Ectodermal cell (in vitro differentiated cells): Measurements from ENCODE around the gene BAG1.

Source experiments
- H3K27ac ChIP-seq: 2 replicates; pipeline ENCODE4 v1.7.0; 2013; ENCODE audit warnings: mild to moderate bottlenecking, low read depth, low read length; ENCODE audit not compliant: insufficient read depth, poor library complexity, severe bottlenecking
- H3K27me3 ChIP-seq: 2 replicates; pipeline ENCODE4 v1.7.0; 2013; ENCODE audit warnings: mild to moderate bottlenecking, low read length; ENCODE audit not compliant: insufficient read depth, control insufficient read depth, poor library complexity, severe bottlenecking
- H3K36me3 ChIP-seq: one replicate; pipeline ENCODE4 v1.7.0; 2013; ENCODE audit warnings: low read length; ENCODE audit not compliant: control insufficient read depth, insufficient read depth
- H3K4me1 ChIP-seq: one replicate; pipeline ENCODE4 v1.7.0; 2013; ENCODE audit warnings: low read length; ENCODE audit not compliant: control insufficient read depth, insufficient read depth
- H3K4me3 ChIP-seq: 2 replicates; pipeline ENCODE4 v1.7.0; 2013; ENCODE audit warnings: low read depth, low read length, control low read depth; ENCODE audit not compliant: insufficient read depth
- H3K9me3 ChIP-seq: 2 replicates; pipeline ENCODE4 v1.7.0; 2013; ENCODE audit warnings: mild to moderate bottlenecking, low read length, moderate library complexity; ENCODE audit not compliant: control insufficient read depth
- WGBS, 2 experiments: methylation state at CpG; one replicate each; pipeline ENCODE4 v1.1.7; 2013; ENCODE audit warnings: missing lambda C conversion rate in 2 of 2; 5-methylcytosine and 5-hydroxymethylcytosine counted together

BAG1 gene

GRCh38 chr9:33263131-33264002, 1.1 kb downstream of the BAG1 start:
- WGBS, 2 experiments: 9% methylated on average over 25 of the region's 25 CpGs
- Histone ChIP-seq H3K27ac (no peak overlapping the region), H3K9me3 (no peaks in the 10 kb centered on the region), H3K4me1 (peaks cover 7% of the 10 kb centered on the region), H3K27me3 (no peaks in the 10 kb centered on the region), H3K4me3 (peak overlapping the region; percentile 62), H3K36me3 (peaks cover 47% of the 10 kb centered on the region)

DNA sequence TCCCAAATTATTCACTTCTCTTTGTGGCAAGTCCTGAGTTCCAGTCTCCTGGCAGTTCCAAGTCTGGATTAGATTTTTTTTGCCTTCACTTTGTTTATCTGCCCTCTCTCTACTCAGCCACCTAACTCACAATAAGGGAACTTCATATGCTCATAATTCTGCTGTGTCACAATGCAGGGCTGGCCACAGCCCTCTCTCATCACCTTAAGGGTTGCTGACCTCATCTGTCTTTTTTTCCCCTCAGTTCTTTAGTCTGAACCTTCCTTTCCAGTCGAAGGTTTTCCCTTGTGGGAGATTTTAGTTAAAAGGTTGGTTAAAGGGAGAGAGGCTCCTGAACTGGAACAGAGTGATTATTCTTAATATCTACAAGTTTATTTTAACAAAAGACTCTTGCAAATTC, 4.1 kb downstream of the BAG1 start:
- 100% methylated on average over 1 of the region's 1 CpG; no CpG with 5 or more reads in 1 of the 2 experiments for WGBS, 2 experiments
- Histone ChIP-seq H3K4me1 (peaks cover under 1% of the 10 kb centered on the region), H3K36me3 (peaks cover 56% of the 10 kb centered on the region)

GRCh38 chr9:33257276-33257675, 7.2 kb downstream of the BAG1 start:
- Histone ChIP-seq H3K27me3 (no peaks in the 10 kb centered on the region), H3K36me3 (peaks cover 66% of the 10 kb centered on the region), H3K4me1 (no peaks in the 10 kb centered on the region), H3K4me3 (no peak overlapping the region), H3K9me3 (no peaks in the 10 kb centered on the region), H3K27ac (no peak overlapping the region)
- WGBS, 2 experiments: 94 to 96% methylated on average over 3 of the region's 4 CpGs

More for the DNA sequence above, 4.1 kb downstream of the BAG1 start:
- no peaks in the 10 kb centered on the region for H3K9me3 ChIP-seq
- H3K4me3 ChIP-seq: no peak overlapping the region
- no peak overlapping the region for H3K27ac ChIP-seq
- H3K27me3 ChIP-seq: no peaks in the 10 kb centered on the region

DNA sequence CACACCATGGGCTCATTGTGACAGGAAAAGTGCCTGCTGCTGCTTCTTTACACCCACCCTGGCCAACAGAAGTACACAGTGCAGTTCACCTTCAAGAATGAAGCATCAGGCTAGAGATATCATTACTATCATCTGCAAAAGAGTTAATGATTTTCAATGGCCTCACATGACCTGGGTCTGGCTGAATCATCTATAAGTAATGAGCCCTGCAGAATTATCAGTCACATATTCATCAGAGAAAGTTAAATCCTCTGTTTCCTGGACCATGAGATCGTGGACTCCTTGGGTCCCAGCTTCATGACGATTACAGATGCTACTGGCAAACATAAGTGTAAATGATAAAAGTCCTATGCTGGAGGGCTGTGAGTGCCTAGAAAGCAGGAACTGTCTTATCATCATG, 8.3 kb downstream of the BAG1 start:
- no peak overlapping the region for H3K27ac ChIP-seq
- WGBS, 2 experiments: 84 to 91% methylated on average over 2 of the region's 2 CpGs
- no peak overlapping the region for H3K4me3 ChIP-seq
- H3K9me3 ChIP-seq: no peaks in the 10 kb centered on the region
- peaks cover 60% of the 10 kb centered on the region for H3K36me3 ChIP-seq
- H3K4me1 ChIP-seq: no peaks in the 10 kb centered on the region
- H3K27me3 ChIP-seq: no peaks in the 10 kb centered on the region

GRCh38 chr9:33255471-33255870, 9.0 kb downstream of the BAG1 start:
- H3K27me3 ChIP-seq: no peaks in the 10 kb centered on the region
- no peaks in the 10 kb centered on the region for H3K9me3 ChIP-seq
- WGBS, 2 experiments: 90 to 91% methylated on average over 4 of the region's 4 CpGs
- no peak overlapping the region for H3K27ac ChIP-seq
- no peaks in the 10 kb centered on the region for H3K4me1 ChIP-seq
- no peak overlapping the region for H3K4me3 ChIP-seq
- peaks cover 52% of the 10 kb centered on the region for H3K36me3 ChIP-seq

DNA sequence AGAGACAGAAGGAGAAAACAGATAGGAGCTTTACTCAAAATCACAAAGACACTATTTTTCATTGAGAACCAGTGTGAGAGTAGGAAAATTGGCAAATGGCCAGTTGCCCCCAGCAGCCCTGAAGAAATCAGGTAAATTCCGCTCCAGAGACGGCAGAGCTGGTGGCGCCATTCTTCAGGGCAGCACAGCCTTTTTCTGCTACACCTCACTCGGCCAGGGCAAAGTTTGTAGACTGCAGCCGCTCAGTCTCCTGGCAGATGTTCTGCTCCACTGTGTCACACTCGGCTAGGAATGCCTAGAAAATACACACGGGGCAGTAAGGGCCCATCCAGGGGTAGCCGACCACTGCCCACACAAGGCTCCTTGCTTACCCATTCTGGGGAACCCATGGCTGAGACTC, 9.5 kb downstream of the BAG1 start:
- H3K27me3 ChIP-seq: no peaks in the 10 kb centered on the region
- H3K27ac ChIP-seq: no peak overlapping the region
- H3K4me3 ChIP-seq: no peak overlapping the region
- 93 to 95% methylated on average over 8 of the region's 8 CpGs for WGBS, 2 experiments
- H3K36me3 ChIP-seq: peaks cover 48% of the 10 kb centered on the region
- no peaks in the 10 kb centered on the region for H3K9me3 ChIP-seq
- H3K4me1 ChIP-seq: no peaks in the 10 kb centered on the region

DNA sequence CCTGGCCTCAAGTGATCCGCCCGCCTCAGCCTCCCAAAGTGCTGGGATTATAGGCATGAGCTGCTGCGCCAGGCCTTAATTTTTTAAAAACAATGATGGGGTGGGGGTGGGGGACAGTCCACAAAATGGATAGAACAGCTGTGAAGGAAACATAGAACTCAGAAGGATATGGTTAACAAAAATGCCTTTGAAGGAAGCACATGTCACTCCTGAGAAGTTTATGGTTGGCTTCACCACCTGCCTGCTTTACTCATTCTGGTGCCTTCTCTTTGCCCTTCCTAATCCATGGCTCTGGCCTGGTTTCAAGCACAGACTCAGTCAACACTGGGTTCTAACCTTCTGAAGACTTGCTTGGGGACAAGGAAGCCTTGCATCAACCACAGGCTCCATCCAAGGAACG, 10.3 kb downstream of the BAG1 start:
- WGBS, 2 experiments: 90 to 96% methylated on average over 4 of the region's 4 CpGs
- no peaks in the 10 kb centered on the region for H3K4me1 ChIP-seq
- H3K27me3 ChIP-seq: no peaks in the 10 kb centered on the region
- H3K9me3 ChIP-seq: no peaks in the 10 kb centered on the region
- H3K36me3 ChIP-seq: peaks cover 41% of the 10 kb centered on the region
- H3K4me3 ChIP-seq: no peak overlapping the region
- H3K27ac ChIP-seq: no peak overlapping the region

DNA sequence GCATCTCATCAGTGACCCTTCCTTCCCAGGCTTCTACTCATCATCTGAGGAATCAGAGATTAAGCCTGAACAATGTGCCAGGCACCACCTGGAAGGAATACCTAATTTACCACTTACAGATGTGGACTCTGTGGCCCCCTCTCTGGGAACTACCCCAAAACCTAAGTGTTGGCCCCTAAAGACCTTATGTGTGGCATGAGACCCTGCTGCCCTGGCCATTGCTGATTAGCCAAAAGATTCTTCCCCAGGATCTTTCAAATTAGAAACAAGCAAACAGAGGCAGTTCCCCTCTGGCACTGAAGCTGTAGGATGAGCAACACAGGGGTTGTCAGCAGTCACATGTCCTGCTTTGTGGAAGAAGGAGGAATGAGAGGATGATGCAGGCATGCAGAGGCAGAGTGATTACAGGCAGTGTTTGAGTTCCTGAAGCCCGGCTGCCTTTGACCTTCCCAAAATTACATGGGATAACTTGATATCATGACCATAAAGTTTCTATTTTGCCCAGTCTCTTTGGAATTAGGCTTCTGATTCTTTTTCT, 14.0 kb downstream of the BAG1 start:
- Histone ChIP-seq H3K36me3 (peaks cover 12% of the 10 kb centered on the region), H3K9me3 (no peaks in the 10 kb centered on the region), H3K4me3 (no peak overlapping the region), H3K4me1 (no peaks in the 10 kb centered on the region), H3K27ac (no peak overlapping the region), H3K27me3 (no peaks in the 10 kb centered on the region)
- WGBS, 2 experiments: 88 to 95% methylated on average over 1 of the region's 1 CpG

GRCh38 chr9:33249983-33250382, 14.5 kb downstream of the BAG1 start:
- peaks cover 6% of the 10 kb centered on the region for H3K36me3 ChIP-seq
- no peak overlapping the region for H3K4me3 ChIP-seq
- no peaks in the 10 kb centered on the region for H3K4me1 ChIP-seq
- 88 to 90% methylated on average over 2 of the region's 2 CpGs for WGBS, 2 experiments
- H3K27me3 ChIP-seq: no peaks in the 10 kb centered on the region
- H3K9me3 ChIP-seq: no peaks in the 10 kb centered on the region
- no peak overlapping the region for H3K27ac ChIP-seq

- Histone ChIP-seq H3K4me1 (no peaks in the 10 kb centered on the region), H3K36me3 (peaks cover 4% of the 10 kb centered on the region), H3K9me3 (no peaks in the 10 kb centered on the region), H3K4me3 (no peak overlapping the region), H3K27ac (no peak overlapping the region), H3K27me3 (no peaks in the 10 kb centered on the region)
- 89 to 92% methylated on average over 6 of the region's 6 CpGs for WGBS, 2 experiments
Measured at GRCh38 chr9:33249087-33249658, 15.3 kb downstream of the BAG1 start.
